ENCODE data around the gene TMEM108.

The TMEM108 gene

DNA sequence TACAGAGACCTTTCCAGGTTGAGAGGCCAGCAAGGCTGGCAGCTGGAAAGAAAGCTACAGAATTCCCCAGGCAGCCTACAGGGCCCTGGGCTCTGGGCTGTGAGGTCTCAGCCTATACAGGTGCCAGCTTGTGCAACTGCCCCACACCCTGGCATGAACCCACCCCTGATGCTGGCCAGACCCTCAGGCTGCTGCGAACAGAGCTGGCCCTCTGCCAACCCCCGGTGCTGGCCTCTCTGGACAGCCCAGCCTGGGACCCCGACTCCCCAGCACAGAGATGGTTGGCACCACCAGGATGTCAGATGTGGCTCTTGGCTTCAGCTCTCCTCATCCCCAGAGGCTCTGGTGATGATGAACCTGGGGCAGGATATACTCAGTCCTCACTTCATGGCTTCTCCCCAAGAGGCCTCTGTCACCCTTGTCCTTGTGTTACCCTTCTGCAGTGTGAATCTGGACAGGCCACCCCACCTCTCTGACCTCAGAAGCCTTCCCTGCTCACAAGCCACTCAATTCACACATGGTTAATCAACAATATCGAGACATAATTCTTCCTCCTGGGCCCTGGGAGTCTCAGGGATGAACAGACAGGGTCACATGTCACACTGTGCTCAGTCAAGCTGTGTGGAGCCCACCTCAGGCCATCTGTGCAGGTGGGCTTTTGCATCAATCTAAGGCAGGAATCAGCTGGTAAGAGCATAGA lies 350.7 kb downstream of the TMEM108 start:
- H3K4me3 ChIP-seq (ENCODE audit: low read depth, low read length), result no peak overlapping the region
- TF ChIP-seq, protein P1, sequence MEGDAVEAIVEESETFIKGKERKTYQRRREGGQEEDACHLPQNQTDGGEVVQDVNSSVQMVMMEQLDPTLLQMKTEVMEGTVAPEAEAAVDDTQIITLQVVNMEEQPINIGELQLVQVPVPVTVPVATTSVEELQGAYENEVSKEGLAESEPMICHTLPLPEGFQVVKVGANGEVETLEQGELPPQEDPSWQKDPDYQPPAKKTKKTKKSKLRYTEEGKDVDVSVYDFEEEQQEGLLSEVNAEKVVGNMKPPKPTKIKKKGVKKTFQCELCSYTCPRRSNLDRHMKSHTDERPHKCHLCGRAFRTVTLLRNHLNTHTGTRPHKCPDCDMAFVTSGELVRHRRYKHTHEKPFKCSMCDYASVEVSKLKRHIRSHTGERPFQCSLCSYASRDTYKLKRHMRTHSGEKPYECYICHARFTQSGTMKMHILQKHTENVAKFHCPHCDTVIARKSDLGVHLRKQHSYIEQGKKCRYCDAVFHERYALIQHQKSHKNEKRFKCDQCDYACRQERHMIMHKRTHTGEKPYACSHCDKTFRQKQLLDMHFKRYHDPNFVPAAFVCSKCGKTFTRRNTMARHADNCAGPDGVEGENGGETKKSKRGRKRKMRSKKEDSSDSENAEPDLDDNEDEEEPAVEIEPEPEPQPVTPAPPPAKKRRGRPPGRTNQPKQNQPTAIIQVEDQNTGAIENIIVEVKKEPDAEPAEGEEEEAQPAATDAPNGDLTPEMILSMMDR (IDR thresholded peaks at IDR 0.05; ENCODE audit: low read depth, low read length), result no peak
- no peak for DNase-seq (ENCODE audit: low read depth, low spot score)
- in situ Hi-C loops (cut with HindIII; ENCODE audit: low sequenced_read_pairs), result no loop called here

DNA sequence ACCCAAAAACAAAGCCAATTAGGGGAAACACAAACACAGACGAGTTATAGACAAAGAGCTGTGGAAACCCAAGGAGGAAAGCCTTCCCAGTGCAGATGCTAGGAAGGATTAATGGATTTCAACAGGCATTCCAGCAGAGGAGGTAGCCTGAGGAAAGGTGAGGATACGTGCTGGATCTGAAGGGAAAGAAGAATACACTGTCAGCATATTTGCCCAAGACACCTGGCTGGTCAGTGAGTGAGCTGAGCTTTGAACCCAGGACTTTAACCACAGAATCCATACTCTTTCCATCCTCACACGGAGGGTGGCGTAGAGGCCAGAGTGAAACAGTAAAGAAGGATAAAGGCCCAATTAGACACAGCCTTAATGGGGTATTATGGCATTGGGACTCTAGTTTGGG lies 352.5 kb downstream of the TMEM108 start:
- H3K4me3 ChIP-seq (ENCODE audit: low read depth, low read length), result no peak overlapping the region
- in situ Hi-C loops (cut with HindIII; ENCODE audit: low sequenced_read_pairs), result no loop called here
- TF ChIP-seq, protein P1 (IDR thresholded peaks at IDR 0.05; ENCODE audit: low read depth, low read length), result no peak
- DNase-seq (ENCODE audit: low read depth, low spot score), result no peak

DNA sequence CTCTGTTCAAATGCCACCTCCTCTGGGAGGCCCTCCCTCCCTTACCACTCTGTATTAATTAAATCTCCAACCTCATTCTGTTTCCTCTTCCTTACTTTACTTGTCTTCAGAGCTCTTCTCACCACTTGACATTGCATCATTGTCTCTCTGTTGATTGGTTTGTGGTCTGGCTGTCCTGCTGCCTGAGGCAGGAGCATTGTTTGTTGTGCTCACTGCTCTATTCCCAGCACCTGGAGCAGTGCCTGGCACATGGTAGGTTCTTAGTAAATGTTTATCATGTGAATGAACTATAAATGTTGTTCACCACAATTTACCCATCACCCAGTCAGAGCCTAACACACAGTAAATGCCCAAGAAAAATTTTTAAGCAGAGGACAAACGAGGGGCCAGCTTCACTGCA lies 355.0 kb downstream of the TMEM108 start:
- H3K4me3 ChIP-seq (ENCODE audit: low read depth, low read length), result no peak overlapping the region
- in situ Hi-C loops (cut with HindIII; ENCODE audit: low sequenced_read_pairs), result no loop called here
- no peak for DNase-seq (ENCODE audit: low read depth, low spot score)
- TF ChIP-seq, protein P1 (IDR thresholded peaks at IDR 0.05; ENCODE audit: low read depth, low read length), result no peak

DNA sequence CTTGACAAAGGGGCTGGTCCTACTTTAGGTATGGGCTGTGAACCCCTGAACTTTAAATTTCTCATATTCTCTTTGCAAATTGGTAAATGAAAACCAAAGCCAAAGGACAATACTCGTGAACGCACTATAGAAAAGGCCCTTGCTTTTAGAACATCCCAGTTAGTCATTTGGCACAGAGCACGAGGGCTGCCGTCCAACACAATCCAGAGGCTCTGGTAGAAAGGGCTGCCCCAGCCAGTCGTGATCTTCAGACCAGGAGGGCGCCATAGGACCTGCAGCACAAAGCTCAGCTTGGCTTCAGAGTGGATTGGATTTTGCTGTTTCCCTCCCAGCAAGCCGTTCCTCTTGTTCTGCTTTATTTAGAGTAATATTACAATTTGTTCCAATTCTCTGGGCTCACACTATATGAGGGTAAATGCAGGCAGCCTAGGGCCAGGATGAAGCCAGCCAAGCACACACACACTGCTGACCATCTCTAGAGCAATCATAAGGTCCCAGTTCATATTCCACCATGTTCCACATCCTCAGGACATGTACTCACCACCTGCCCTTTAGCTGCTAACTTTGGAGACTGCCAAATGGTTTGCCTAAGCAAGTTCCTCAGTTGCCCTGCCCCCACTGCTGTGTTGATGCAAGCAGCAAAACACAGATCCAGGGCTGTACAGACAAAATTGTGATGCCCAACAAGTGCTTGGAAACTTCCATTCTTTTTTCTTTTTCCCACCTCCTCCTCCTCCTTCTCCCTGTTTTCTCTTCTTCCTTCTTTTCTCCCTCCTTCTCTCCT lies 355.7 kb downstream of the TMEM108 start:
- in situ Hi-C loops (cut with HindIII; ENCODE audit: low sequenced_read_pairs), result no loop called here
- peak; percentile 43 for DNase-seq (ENCODE audit: low read depth, low spot score)
- TF ChIP-seq, protein P1 (IDR thresholded peaks at IDR 0.05; ENCODE audit: low read depth, low read length), result no peak

DNA sequence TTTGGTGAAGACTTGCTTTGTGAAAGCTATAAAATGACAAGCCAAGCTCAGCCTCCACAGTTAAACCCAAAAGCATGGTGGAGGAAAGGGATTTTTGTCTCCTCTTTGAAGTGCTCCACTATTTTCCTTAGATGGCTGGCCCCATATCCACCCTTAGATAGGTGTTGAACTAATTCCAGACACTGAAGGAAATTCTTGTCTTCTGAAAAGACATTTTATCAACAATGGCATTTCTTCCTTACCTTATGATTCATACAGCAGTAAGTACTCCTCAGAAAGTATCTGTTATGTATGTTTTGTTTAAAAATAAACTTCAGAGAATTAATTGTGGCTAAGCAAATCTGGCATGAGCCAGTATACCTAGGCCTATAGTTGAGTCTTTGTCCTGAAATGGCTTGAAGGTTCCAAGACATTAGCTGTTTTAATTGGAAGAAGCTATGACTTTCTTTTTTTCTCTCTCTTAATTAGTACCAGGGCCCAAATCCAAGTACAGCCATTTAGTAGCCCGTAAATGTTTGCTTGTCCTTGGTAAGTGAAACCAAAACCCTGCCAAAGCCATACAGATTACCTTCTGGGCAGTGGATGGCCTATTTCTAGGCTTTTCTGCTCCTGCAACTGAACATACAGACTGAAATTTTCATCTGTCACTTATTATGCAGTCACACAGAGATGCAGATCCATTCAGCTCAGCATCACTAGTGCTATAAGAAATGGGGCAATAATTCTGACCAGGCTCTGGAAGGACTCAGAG lies 356.5 kb downstream of the TMEM108 start:
- TF ChIP-seq, protein P1 (IDR thresholded peaks at IDR 0.05; ENCODE audit: low read depth, low read length), result no peak
- no peak overlapping the region for H3K4me3 ChIP-seq (ENCODE audit: low read depth, low read length)
- DNase-seq (ENCODE audit: low read depth, low spot score), result peak; percentile 44
- in situ Hi-C loops (cut with HindIII; ENCODE audit: low sequenced_read_pairs), result no loop called here

More for the DNA sequence above, 355.7 kb downstream of the TMEM108 start:
- no peak overlapping the region for H3K4me3 ChIP-seq (ENCODE audit: low read depth, low read length)

DNA sequence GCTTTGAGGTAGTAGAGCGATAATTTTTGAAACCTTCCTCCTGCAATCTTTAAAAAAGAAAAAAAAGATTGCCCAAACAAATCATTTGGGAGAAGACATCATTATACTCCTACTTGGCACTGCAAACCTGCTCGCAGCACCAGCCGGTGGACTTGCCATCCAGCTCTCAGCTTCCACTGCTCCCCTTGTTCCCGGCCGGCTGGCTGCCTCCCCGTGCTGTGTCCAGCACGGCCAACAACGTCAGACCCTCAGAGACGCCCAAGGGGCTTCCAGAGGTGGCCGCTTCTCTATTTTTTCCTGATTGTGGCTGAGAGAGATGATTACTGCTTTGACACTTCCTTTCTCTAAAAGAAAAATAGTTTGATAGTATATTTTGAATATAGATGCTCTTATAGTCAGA lies 358.7 kb downstream of the TMEM108 start:
- DNase-seq (ENCODE audit: low read depth, low spot score), result no peak
- TF ChIP-seq, protein P1 (IDR thresholded peaks at IDR 0.05; ENCODE audit: low read depth, low read length), result no peak
- in situ Hi-C loops (cut with HindIII; ENCODE audit: low sequenced_read_pairs), result no loop called here
- H3K4me3 ChIP-seq (ENCODE audit: low read depth, low read length), result no peak overlapping the region

Data from astrocyte of the spinal cord (primary cell).